GM21723 (cell line): ENCODE results near the gene PNLIPRP3.

ENCODE experiments used
- ATAC-seq: cut with Tn5 transposase; IDR thresholded peaks from one replicate; pipeline ENCODE4 v1.9.1; 2021; ENCODE audit warnings: mild to moderate bottlenecking, moderate library complexity; ENCODE audit not compliant: unreplicated experiment

PNLIPRP3 gene

GRCh38 chr10:116504786-116505185 is 77.1 kb downstream of the PNLIPRP3 start:
- ATAC-seq = no peak

GRCh38 chr10:116510565-116510964 is 82.9 kb downstream of the PNLIPRP3 start:
- ATAC-seq = no peak

- no peak for ATAC-seq
These were observed 83.7 kb downstream of the PNLIPRP3 start for GRCh38 chr10:116511365-116511764.

- ATAC-seq = peak; percentile 76
These were observed 94.0 kb downstream of the PNLIPRP3 start for GRCh38 chr10:116521424-116522290.

- no peak for ATAC-seq
These were observed 95.2 kb downstream of the PNLIPRP3 start for GRCh38 chr10:116522803-116523381.

- no peak for ATAC-seq
These were observed 97.1 kb downstream of the PNLIPRP3 start for GRCh38 chr10:116524736-116525135.

GRCh38 chr10:116526219-116526618 is 98.6 kb downstream of the PNLIPRP3 start:
- no peak for ATAC-seq
